H1 (cell line): ENCODE measurements around the gene ACTA2. TPM values are rescaled to one million over a fixed set of nuclear protein-coding genes. Genes with fewer than 3 reads are reported as not detected.

Experiments
- CTCF ChIA-PET: fragments of 300-600 bp; sonication (Branson Sonifier 250); formaldehyde crosslinking; loops from one replicate; lab custom pipeline; 2021; ENCODE audit not compliant: partially characterized antibody; lab: Charles Lee
- POLR2A ChIA-PET: fragments of 300-600 bp; sonication (Branson Sonifier 250); formaldehyde crosslinking; loops from one replicate; lab custom pipeline; 2021; ENCODE audit warnings: inconsistent platforms; ENCODE audit not compliant: partially characterized antibody; lab: Charles Lee
- DNase-seq, 2 experiments: peaks; one replicate each; pipeline versions ENCODE4 v3.0.0 to v3.0.0-alpha.2; 2010 to 2022; ENCODE audit warnings: low spot score in 2 of 2, low read depth in 1 of 2, mixed read lengths in 1 of 2
- FAIRE-seq: peaks from 2 replicates; lab custom pipeline; 2011; peaks lifted over from hg19 to GRCh38; lab: Jason Lieb, UNC
- H2AFZ ChIP-seq: 2 replicates; pipeline ENCODE4 v1.8.1; 2012; ENCODE audit warnings: low read length, inconsistent platforms
- H2AK5ac ChIP-seq: 2 replicates; pipeline ENCODE4 v1.6.1; 2013; ENCODE audit warnings: low read depth, low read length
- H2BK120ac ChIP-seq: replicated peaks from 2 replicates; pipeline ENCODE3; 2013; ENCODE audit warnings: low read depth, low read length, inconsistent platforms
- H2BK12ac ChIP-seq: 2 replicates; pipeline ENCODE4 v1.6.1; 2013; ENCODE audit warnings: low read depth, low read length
- H2BK15ac ChIP-seq: 2 replicates; pipeline ENCODE4 v1.6.1; 2013; ENCODE audit warnings: low read length
- H2BK20ac ChIP-seq: 2 replicates; pipeline ENCODE4 v1.6.1; 2013; ENCODE audit warnings: low read length
- H2BK5ac ChIP-seq: 2 replicates; pipeline ENCODE4 v1.6.1; 2013; ENCODE audit warnings: low read depth, low read length
- H3K14ac ChIP-seq: 2 replicates; pipeline ENCODE4 v1.6.1; 2013; ENCODE audit warnings: inconsistent platforms; ENCODE audit not compliant: insufficient read length
- H3K18ac ChIP-seq: 2 replicates; pipeline ENCODE4 v1.6.1; 2013; ENCODE audit warnings: low read length; ENCODE audit errors: extremely low read depth
- H3K23ac ChIP-seq: 2 replicates; pipeline ENCODE4 v1.6.1; 2013; ENCODE audit warnings: inconsistent platforms; ENCODE audit not compliant: insufficient read length
- H3K23me2 ChIP-seq: 2 replicates; pipeline ENCODE4 v1.6.1; 2013; ENCODE audit warnings: low read depth, low read length
- H3K27ac ChIP-seq: 2 replicates; pipeline ENCODE4 v1.6.1; 2011; ENCODE audit warnings: low read depth, low read length, inconsistent platforms
- H3K27me3 ChIP-seq, 4 experiments: replicated peaks in 1 of 4; 1 replicate in 1 of 4; 2 replicates in 3 of 4; pipeline versions ENCODE4 v1.6.1 to v1.8.1; 2011 to 2013; ENCODE audit warnings: low read length in 3 of 4, mild to moderate bottlenecking in 3 of 4, inconsistent platforms in 2 of 4, mixed read lengths in 2 of 4, moderate library complexity in 1 of 4; ENCODE audit not compliant: control insufficient read depth in 3 of 4, insufficient read depth in 3 of 4; ENCODE audit errors: extremely low read depth in 1 of 4
- H3K36me3 ChIP-seq, 4 experiments: 2 replicates each; pipeline versions ENCODE4 v1.6.1 to v1.8.1; 2011 to 2013; ENCODE audit warnings: mild to moderate bottlenecking in 4 of 4, low read length in 3 of 4, moderate library complexity in 2 of 4, control low read depth in 1 of 4, inconsistent platforms in 1 of 4; ENCODE audit not compliant: insufficient read depth in 4 of 4, control insufficient read depth in 2 of 4
- H3K4ac ChIP-seq: replicated peaks from 2 replicates; pipeline ENCODE3; 2013; ENCODE audit warnings: low read length, low read depth, mixed read lengths, inconsistent platforms; ENCODE audit not compliant: insufficient read length
- H3K4me1 ChIP-seq, 4 experiments: replicated peaks in 1 of 4; 1 replicate in 1 of 4; 2 replicates in 3 of 4; pipeline versions ENCODE4 v1.6.1 to v1.8.1; 2011 to 2013; ENCODE audit warnings: low read length in 3 of 4, inconsistent platforms in 2 of 4, mixed read lengths in 1 of 4; ENCODE audit not compliant: insufficient read depth in 4 of 4, control insufficient read depth in 3 of 4
- H3K4me2 ChIP-seq, 2 experiments: 2 replicates each; pipeline versions ENCODE4 v1.6.1 to v1.8.1; 2011 to 2013; ENCODE audit warnings: low read depth in 2 of 2, low read length in 2 of 2, control low read depth in 1 of 2, inconsistent platforms in 1 of 2, mild to moderate bottlenecking in 1 of 2; ENCODE audit not compliant: insufficient read depth in 1 of 2
- H3K4me3 ChIP-seq, 4 experiments: fragments of 200-600, 300-600 bp in 1 of 4; sonication (generic), shearing (Covaris generic), sonication (Bioruptor Twin) in 1 of 4; 2 replicates each; pipeline versions ENCODE4 v1.5.1 to v1.8.1; 2011 to 2016; ENCODE audit warnings: low read length in 4 of 4, low read depth in 3 of 4, control low read depth in 2 of 4, inconsistent platforms in 2 of 4, mild to moderate bottlenecking in 2 of 4, mixed read lengths in 1 of 4, moderate library complexity in 1 of 4; ENCODE audit not compliant: insufficient read depth in 2 of 4; ENCODE audit errors: extremely low read depth in 1 of 4
- H3K56ac ChIP-seq: replicated peaks from 2 replicates; pipeline ENCODE3; 2013; ENCODE audit warnings: low read depth, mild to moderate bottlenecking, mixed read lengths, low read length, inconsistent platforms; ENCODE audit not compliant: insufficient read length
- H3K79me1 ChIP-seq: 2 replicates; pipeline ENCODE4 v1.6.1; 2013; ENCODE audit warnings: low read depth, low read length, control low read depth
- H3K79me2 ChIP-seq, 2 experiments: 2 replicates each; pipeline versions ENCODE4 v1.6.1 to v1.8.1; 2012 to 2013; ENCODE audit warnings: low read length in 2 of 2, mild to moderate bottlenecking in 2 of 2, inconsistent platforms in 1 of 2; ENCODE audit not compliant: insufficient read depth in 2 of 2, control insufficient read depth in 1 of 2
- H3K9ac ChIP-seq, 4 experiments: replicated peaks in 1 of 4; 1 replicate in 1 of 4; 2 replicates in 3 of 4; pipeline versions ENCODE4 v1.6.1 to v1.8.1; 2011 to 2013; ENCODE audit warnings: low read depth in 3 of 4, low read length in 3 of 4, control low read depth in 2 of 4, mild to moderate bottlenecking in 2 of 4, moderate library complexity in 2 of 4, inconsistent platforms in 1 of 4; ENCODE audit errors: extremely low read depth in 1 of 4
- H3K9me3 ChIP-seq, 2 experiments: 2 replicates each; pipeline versions ENCODE4 v1.6.1 to v1.8.1; 2012 to 2013; ENCODE audit warnings: mild to moderate bottlenecking in 2 of 2, moderate library complexity in 2 of 2, control low read depth in 1 of 2, inconsistent platforms in 1 of 2, low read depth in 1 of 2, low read length in 1 of 2, mixed read lengths in 1 of 2; ENCODE audit not compliant: insufficient read depth in 2 of 2
- H4K20me1 ChIP-seq, 2 experiments: replicated peaks in 1 of 2; 2 replicates each; pipeline versions ENCODE3 to v1.8.1; 2011 to 2013; ENCODE audit warnings: inconsistent platforms in 2 of 2, low read length in 2 of 2, mild to moderate bottlenecking in 1 of 2; ENCODE audit not compliant: insufficient read depth in 2 of 2, control insufficient read depth in 1 of 2
- H4K5ac ChIP-seq: 2 replicates; pipeline ENCODE4 v1.6.1; 2013; ENCODE audit warnings: low read length, low read depth, mixed read lengths, inconsistent platforms; ENCODE audit not compliant: insufficient read length
- H4K8ac ChIP-seq: 2 replicates; pipeline ENCODE4 v1.8.0; 2013; ENCODE audit warnings: mild to moderate bottlenecking, moderate library complexity, low read length, inconsistent platforms; ENCODE audit not compliant: insufficient read depth; ENCODE audit errors: extremely low read depth
- H4K91ac ChIP-seq: replicated peaks from 2 replicates; pipeline ENCODE3; 2013; ENCODE audit warnings: low read length, mixed read lengths, inconsistent platforms; ENCODE audit not compliant: insufficient read length
- ASH2L ChIP-seq: fragments of 200-600, 300-600 bp; sonication (generic); IDR thresholded peaks from one replicate; pipeline ENCODE4 v1.7.1; 2017; ENCODE audit warnings: low read length
- ATF3 ChIP-seq: IDR thresholded peaks from 2 replicates; pipeline ENCODE4 v1.6.1; 2011; ENCODE audit warnings: low read depth, mild to moderate bottlenecking, low read length; ENCODE audit not compliant: insufficient read depth
- CBX5 ChIP-seq: fragments of 300-800, 300-1000 bp; sonication (generic); IDR thresholded peaks from 2 replicates; pipeline ENCODE4 v1.7.1; 2016; ENCODE audit warnings: antibody characterized with exemption, low read length, low read depth
- CHD1 ChIP-seq: IDR thresholded peaks from 2 replicates; pipeline ENCODE4 v1.6.1; 2012; ENCODE audit warnings: low read depth, low read length, improper control_type of control experiment
- E2F6 ChIP-seq: IDR thresholded peaks from 2 replicates; pipeline ENCODE4 v1.6.1; 2012; ENCODE audit warnings: inconsistent platforms
- EGR1 ChIP-seq: IDR thresholded peaks from 2 replicates; pipeline ENCODE4 v1.6.1; 2011; ENCODE audit warnings: low read depth, low read length, borderline replicate concordance
- GTF2F1 ChIP-seq: IDR thresholded peaks from 2 replicates; pipeline ENCODE4 v1.6.1; 2012; ENCODE audit warnings: low read depth, low read length, improper control_type of control experiment, borderline replicate concordance
- HDAC2 ChIP-seq, 2 experiments: fragments of 300-600 bp in 1 of 2; sonication (generic) in 1 of 2; IDR thresholded peaks; 2 replicates each; pipeline ENCODE4 v1.6.1; 2011 to 2012; ENCODE audit warnings: low read depth in 2 of 2, low read length in 2 of 2, mild to moderate bottlenecking in 2 of 2, moderate library complexity in 2 of 2, borderline replicate concordance in 1 of 2, inconsistent platforms in 1 of 2
- KDM1A ChIP-seq: fragments of 200-600, 300-600 bp; sonication (generic); IDR thresholded peaks from 2 replicates; pipeline ENCODE4 v1.7.1; 2016; ENCODE audit warnings: mild to moderate bottlenecking, low read length, borderline replicate concordance
- RFX5 ChIP-seq: IDR thresholded peaks from 2 replicates; pipeline ENCODE4 v1.6.1; 2011; ENCODE audit warnings: low read depth, low read length, improper control_type of control experiment, borderline replicate concordance
- SIX5 ChIP-seq: IDR thresholded peaks from 2 replicates; pipeline ENCODE4 v1.6.1; 2011; ENCODE audit warnings: mild to moderate bottlenecking, low read depth, low read length
- SP4 ChIP-seq: IDR thresholded peaks from 2 replicates; pipeline ENCODE4 v1.6.1; 2012; ENCODE audit warnings: low read length, inconsistent platforms
- SUZ12 ChIP-seq: fragments of 200-600 bp; sonication (generic); IDR thresholded peaks from 2 replicates; pipeline ENCODE4 v1.6.1; 2012; ENCODE audit warnings: mild to moderate bottlenecking, inconsistent platforms, low read length, moderate library complexity, mixed read lengths
- WGBS, 2 experiments: shearing (Covaris generic) in 1 of 2; methylation state at CpG; one replicate each; pipeline versions ENCODE4 v1.1.6 to v1.1.7; 2013 to 2015; ENCODE audit warnings: low lambda C conversion rate in 2 of 2, mixed read lengths in 2 of 2, inconsistent platforms in 1 of 2, low coverage in 1 of 2, missing lambda C conversion rate in 1 of 2; ENCODE audit not compliant: insufficient replicate concordance in 2 of 2, insufficient coverage in 1 of 2, insufficient read length in 1 of 2; ENCODE audit errors: extremely low coverage in 1 of 2, missing lambda C conversion rate in 1 of 2; 5-methylcytosine and 5-hydroxymethylcytosine counted together
- polyA plus RNA-seq, 7 experiments: library from polyadenylated mRNA; depleted of rRNA in 3 of 7; stranded (reverse) in 5 of 7; unstranded in 2 of 7; fragments of >200 nt in 5 of 7; fragments of 200-250 nt in 2 of 7; gene quantifications; 1 replicate in 5 of 7; 2 replicates in 1 of 7; 4 replicates in 1 of 7; pipeline versions ENCODE4 v1.2.1 to v1.2.3, GENCODE V29; 2011 to 2013; ENCODE audit warnings: missing spikeins in 2 of 7, mixed read lengths in 2 of 7
- total RNA-seq: library from RNA; stranded (reverse); fragmentation: NEBNext Ultra II Directional; extraction: Animal tissue kit (Norgen Biotek cat#: 25700); gene quantifications from 2 replicates; pipeline ENCODE4 v1.2.1, GENCODE V29; 2021

The ACTA2 gene
- total and polyA plus RNA-seq, 2 of the 8 experiments (the other 6 are each of a cell fraction or from before 2014, with no cell fraction given) = 3.5 to 8.9 TPM

GRCh38 chr10:88962336-88962735, 9.8 kb upstream of the ACTA2 start:
- H3K79me2 ChIP-seq = no peaks in the 10 kb centered on the region
- CTCF ChIA-PET = interaction anchor here (0.9 kb wide), 1 partner anchor 127 kb away, joined by 3 read pairs; no protein-coding TSS in a partner anchor
- no peaks in the 10 kb centered on the region for H3K36me3 ChIP-seq
- no peak overlapping the region for H3K18ac ChIP-seq
- no peak overlapping the region for H3K23ac ChIP-seq
- no peaks in the 10 kb centered on the region for H3K27me3 ChIP-seq
- H2BK15ac ChIP-seq = no peak overlapping the region
- no peak overlapping the region for H3K27ac ChIP-seq
- H2BK12ac ChIP-seq = no peak overlapping the region
- no peak overlapping the region for H3K56ac ChIP-seq
- no peak for FAIRE-seq
- POLR2A ChIA-PET = no interaction called here
- H3K23me2 ChIP-seq = no peaks in the 10 kb centered on the region
- no peak overlapping the region for H2AFZ ChIP-seq
- no peak overlapping the region for H3K4me3 ChIP-seq
- H3K4me1 ChIP-seq = no peaks in the 10 kb centered on the region
- 76% methylated on average over 2 of the region's 2 CpGs; no CpG with 5 or more reads in 1 of the 2 experiments for WGBS, 2 experiments
- H4K8ac ChIP-seq = no peak overlapping the region
- H2BK20ac ChIP-seq = no peak overlapping the region
- H3K4ac ChIP-seq = no peak overlapping the region
- no peaks in the 10 kb centered on the region for H3K9me3 ChIP-seq
- no peak overlapping the region for H4K5ac ChIP-seq
- no peak for DNase-seq
- no peak overlapping the region for H2AK5ac ChIP-seq
- H2BK120ac ChIP-seq = no peak overlapping the region
- no peak overlapping the region for H3K14ac ChIP-seq
- H3K79me1 ChIP-seq = no peaks in the 10 kb centered on the region
- H2BK5ac ChIP-seq = no peak overlapping the region
- no peaks in the 10 kb centered on the region for H4K20me1 ChIP-seq
- H3K4me2 ChIP-seq = no peak overlapping the region
- H3K9ac ChIP-seq = no peak overlapping the region
- TF ChIP-seq RFX5 (no peak), CHD1 (no peak), ATF3 (no peak), GTF2F1 (no peak), SIX5 (no peak), ASH2L (no peak), CBX5 (no peak), KDM1A (no peak), SP4 (no peak), SUZ12 (no peak), HDAC2 (IDR thresholded peaks at IDR 0.05; ENCODE audit: borderline replicate concordance in 1 of 2, low read depth in 2 of 2, low read length in 2 of 2) (no peak), EGR1 (no peak), E2F6 (no peak)
- TF ChIP-seq, all 59 proteins: peak for 0
- H4K91ac ChIP-seq = no peak overlapping the region
